Large intestine (tissue), 3 donors: ENCODE measurements around the gene DPP6. TPM values are rescaled to one million over a fixed set of nuclear protein-coding genes. Genes with fewer than 3 reads are reported as not detected.

Experiments
- DNase-seq, 2 donors: peaks; one replicate each; pipeline versions ENCODE4 v3.0.0 to v3.0.0-alpha.2; 2013
- H3K27ac ChIP-seq: one replicate; pipeline ENCODE4 v1.5.1; 2013; ENCODE audit warnings: low read length
- H3K27me3 ChIP-seq: 2 replicates; pipeline ENCODE4 v1.6.1; 2013; ENCODE audit warnings: low read length; ENCODE audit not compliant: control insufficient read depth, insufficient read depth
- H3K36me3 ChIP-seq: 2 replicates; pipeline ENCODE4 v1.6.1; 2013; ENCODE audit warnings: low read length; ENCODE audit not compliant: control insufficient read depth, insufficient read depth
- H3K4me1 ChIP-seq: one replicate; pipeline ENCODE4 v1.6.1; 2013; ENCODE audit warnings: low read length; ENCODE audit not compliant: control insufficient read depth, insufficient read depth
- H3K4me3 ChIP-seq: one replicate; pipeline ENCODE4 v1.5.1; 2013; ENCODE audit warnings: low read length
- H3K9me3 ChIP-seq: one replicate; pipeline ENCODE4 v1.6.1; 2013; ENCODE audit warnings: mild to moderate bottlenecking, low read depth, low read length, moderate library complexity; ENCODE audit not compliant: control insufficient read depth
- WGBS: methylation state at CpG from one replicate; pipeline ENCODE4 v1.1.5; 2013; ENCODE audit warnings: low lambda C conversion rate; ENCODE audit not compliant: insufficient coverage; 5-methylcytosine and 5-hydroxymethylcytosine counted together
- polyA plus RNA-seq: library from polyadenylated mRNA; unstranded; fragments of 120-200 nt; gene quantifications from one replicate; pipeline ENCODE4 v1.2.1, GENCODE V29; 2013

DPP6 gene
- polyA plus RNA-seq, 1 donor = 7.8 TPM

DNA sequence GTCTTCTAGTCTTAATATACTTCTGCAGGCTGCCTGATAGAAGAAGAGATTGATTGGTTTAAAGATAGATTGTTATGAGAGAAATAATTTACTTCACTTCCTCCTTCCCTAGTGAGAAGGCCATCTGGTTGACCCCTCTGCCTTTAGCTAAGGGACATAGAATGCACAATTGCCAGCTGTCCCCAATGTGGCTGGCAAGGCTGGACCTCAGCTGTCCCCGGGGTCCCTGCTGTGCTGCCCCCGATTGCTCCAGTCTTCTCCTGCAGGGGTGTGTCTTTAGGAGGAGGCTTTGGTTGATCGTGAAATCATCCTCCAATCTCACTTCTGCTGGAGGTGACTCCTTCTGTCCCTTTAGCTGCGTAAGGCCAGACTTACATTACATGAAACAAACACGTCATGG is 388.5 kb downstream of the DPP6 start:
- Histone ChIP-seq H3K9me3 (no peaks in the 10 kb centered on the region), H3K27ac (no peak overlapping the region), H3K36me3 (no peaks in the 10 kb centered on the region), H3K4me1 (no peaks in the 10 kb centered on the region), H3K4me3 (no peak overlapping the region), H3K27me3 (no peaks in the 10 kb centered on the region)
- no CpG with 5 or more reads among the region's 5 CpGs for WGBS
- DNase-seq = no peak

DNA sequence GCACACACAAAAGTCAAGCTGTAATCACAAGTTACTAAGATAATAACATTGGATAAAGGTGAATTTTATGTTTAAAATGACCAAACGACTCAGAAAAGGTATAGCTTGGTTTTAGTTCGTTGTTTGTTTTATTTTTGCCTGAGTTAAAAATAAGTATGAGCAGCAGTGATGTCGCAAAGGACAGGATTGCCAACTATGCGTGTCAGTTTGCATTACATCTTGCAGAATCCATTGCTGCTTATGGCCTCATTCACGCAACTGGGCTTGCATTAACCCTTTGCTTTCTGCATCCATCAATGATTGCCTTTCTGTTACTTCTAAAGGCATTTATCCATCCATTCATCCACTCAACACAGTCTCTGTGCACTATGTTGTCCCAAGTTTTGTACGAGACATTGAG is 389.6 kb downstream of the DPP6 start:
- no peaks in the 10 kb centered on the region for H3K4me1 ChIP-seq
- no peak for DNase-seq
- no peak overlapping the region for H3K27ac ChIP-seq
- no CpG with 5 or more reads among the region's 6 CpGs for WGBS
- H3K4me3 ChIP-seq = no peak overlapping the region
- H3K9me3 ChIP-seq = no peaks in the 10 kb centered on the region
- no peaks in the 10 kb centered on the region for H3K27me3 ChIP-seq
- no peaks in the 10 kb centered on the region for H3K36me3 ChIP-seq

DNA sequence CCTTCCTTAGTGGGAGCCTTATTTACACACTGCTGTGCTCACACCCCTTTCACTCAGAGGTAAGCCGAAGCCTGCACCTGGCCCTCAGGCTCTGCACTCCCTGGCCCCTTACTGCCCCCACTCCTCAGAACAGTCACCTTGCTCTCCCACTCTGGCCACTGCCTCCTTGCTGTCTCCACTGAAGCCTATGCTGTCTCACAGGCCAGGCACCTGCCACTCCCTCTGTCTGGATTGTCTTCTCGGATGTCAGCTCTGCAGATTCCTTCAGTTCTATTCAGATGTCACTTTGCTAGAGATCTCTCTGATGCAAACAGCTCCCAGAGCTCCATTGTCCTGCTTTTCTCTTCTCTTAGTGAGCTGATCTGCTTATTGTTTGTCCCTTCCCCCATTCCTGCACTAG is 390.7 kb downstream of the DPP6 start:
- H3K4me1 ChIP-seq = no peaks in the 10 kb centered on the region
- WGBS = 20% methylated on average over 1 of the region's 2 CpGs

DNA sequence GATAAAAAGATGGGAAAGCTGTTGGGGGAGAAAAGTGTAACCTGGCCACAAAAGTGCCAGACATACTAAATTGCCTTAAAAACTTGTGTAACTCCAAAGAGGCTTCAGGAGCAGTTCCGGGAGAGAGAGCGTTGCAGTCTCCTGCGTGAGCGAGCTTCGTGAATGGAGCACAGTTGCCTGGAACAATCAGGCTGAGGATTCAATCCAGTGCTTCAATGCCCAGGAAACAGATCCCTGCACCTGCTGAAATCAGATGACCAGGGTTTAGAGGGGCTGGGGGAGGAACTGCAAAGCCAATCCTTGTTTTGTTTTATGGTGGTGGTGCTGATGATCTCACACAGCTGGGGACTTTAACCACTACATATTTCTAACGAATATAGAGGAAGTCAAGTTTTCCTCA is 398.3 kb downstream of the DPP6 start:
- no peak for DNase-seq
- Histone ChIP-seq H3K4me3 (no peak overlapping the region), H3K4me1 (no peaks in the 10 kb centered on the region), H3K27me3 (no peaks in the 10 kb centered on the region), H3K27ac (no peak overlapping the region), H3K9me3 (no peaks in the 10 kb centered on the region), H3K36me3 (no peaks in the 10 kb centered on the region)
- WGBS = 67% methylated on average over 1 of the region's 6 CpGs

More for the DNA sequence above, 390.7 kb downstream of the DPP6 start:
- DNase-seq = no peak
- Histone ChIP-seq H3K36me3 (no peaks in the 10 kb centered on the region), H3K27ac (no peak overlapping the region), H3K4me3 (no peak overlapping the region), H3K27me3 (no peaks in the 10 kb centered on the region), H3K9me3 (no peaks in the 10 kb centered on the region)

DNA sequence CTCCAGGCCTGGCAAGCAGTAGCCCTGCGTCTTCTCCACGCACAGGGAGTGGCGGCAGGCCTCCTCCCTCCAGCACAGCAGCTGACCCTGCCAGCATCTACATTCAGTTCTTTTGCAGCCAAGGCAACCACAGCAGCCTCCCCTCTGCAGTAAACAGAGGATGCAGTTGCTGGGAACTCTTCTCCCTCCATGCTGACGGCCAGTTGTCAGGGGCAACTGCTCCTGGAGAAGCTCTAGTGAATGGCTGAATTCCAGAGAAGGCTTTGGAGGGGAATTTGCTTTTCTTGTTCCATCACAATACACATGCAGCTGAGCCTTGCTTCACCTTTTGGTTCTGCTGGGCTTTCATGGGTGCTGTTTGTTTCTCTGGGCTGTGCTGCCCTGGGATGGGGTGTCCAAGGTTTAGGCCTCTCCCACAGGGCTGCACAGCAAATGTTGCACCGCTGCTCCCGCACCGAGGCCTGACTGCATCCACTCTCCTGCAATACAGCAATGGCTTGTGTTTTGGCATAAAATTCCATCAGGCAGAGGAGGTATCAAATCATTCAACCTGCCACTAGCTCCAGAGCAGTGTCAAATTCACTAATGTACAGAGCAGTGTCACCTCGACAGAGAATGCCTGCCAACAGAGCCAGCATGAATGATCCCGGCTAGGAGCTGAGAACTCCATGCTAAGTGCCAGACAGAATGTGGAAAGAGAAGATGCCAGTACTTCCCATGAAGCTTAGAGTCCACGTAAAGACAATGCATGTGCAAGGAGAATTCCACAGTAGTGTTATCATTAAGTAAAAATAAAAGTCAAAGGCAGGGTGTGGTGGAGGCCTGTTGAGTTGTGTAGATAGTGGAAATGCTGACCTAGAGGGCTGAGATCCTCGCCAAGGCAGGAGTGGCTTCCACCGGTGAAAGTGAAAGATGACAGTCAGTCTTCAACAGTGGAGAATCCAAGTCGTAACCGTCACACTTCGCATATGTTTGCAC is 399.6 kb downstream of the DPP6 start:
- DNase-seq = peak in 1 of 2 donors; percentile 3
- H3K36me3 ChIP-seq = no peaks in the 10 kb centered on the region
- 92% methylated on average over 2 of the region's 15 CpGs for WGBS
- H3K27me3 ChIP-seq = no peaks in the 10 kb centered on the region
- H3K9me3 ChIP-seq = no peaks in the 10 kb centered on the region
- no peak overlapping the region for H3K27ac ChIP-seq
- no peaks in the 10 kb centered on the region for H3K4me1 ChIP-seq
- no peak overlapping the region for H3K4me3 ChIP-seq

DNA sequence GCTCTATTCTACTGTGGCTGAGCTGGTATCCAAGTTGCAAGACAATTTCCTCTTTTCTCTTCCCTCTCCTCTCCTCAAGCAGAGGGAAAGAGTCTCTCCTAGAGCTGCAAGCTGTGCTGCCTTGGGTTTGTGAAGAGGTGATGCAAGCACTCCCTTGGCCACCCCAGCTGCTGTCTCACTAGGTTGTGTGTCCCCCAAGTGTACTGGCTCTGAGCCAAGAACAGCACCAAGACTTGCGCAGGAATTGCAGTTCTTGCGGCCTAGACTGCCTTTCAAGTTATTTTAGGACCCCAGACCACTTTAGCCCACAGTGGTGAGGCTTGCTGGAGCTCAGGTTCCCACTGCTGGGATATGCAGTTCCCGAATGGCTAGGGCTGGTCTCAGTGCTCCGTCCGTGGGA is 411.6 kb downstream of the DPP6 start:
- Histone ChIP-seq H3K36me3 (no peaks in the 10 kb centered on the region), H3K4me3 (no peak overlapping the region), H3K27ac (no peak overlapping the region), H3K27me3 (no peaks in the 10 kb centered on the region), H3K4me1 (no peaks in the 10 kb centered on the region), H3K9me3 (no peaks in the 10 kb centered on the region)
- no peak for DNase-seq
- WGBS = 80% methylated on average over 1 of the region's 5 CpGs

DNA sequence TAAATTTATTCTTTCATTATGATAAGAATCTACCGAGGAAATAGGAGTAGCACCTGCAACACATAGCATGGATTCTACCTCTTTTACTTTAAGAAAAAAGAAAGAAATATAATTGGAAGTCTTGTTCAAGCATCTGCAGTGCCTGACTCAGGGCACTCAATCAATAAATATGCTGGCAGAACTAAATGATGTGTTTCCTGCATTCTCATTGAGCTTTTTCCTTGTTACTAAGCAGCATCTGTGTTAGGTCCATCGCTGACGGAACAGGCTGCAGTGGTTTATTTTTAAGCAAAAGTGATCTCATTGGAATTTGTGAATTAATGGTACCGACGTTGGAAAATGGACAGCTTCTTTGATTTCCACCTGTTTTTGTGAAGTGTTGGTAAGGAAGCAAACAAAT is 417.5 kb downstream of the DPP6 start:
- no peak overlapping the region for H3K4me3 ChIP-seq
- H3K4me1 ChIP-seq = no peaks in the 10 kb centered on the region
- WGBS = 88% methylated on average over 1 of the region's 5 CpGs
- H3K9me3 ChIP-seq = no peaks in the 10 kb centered on the region
- no peak for DNase-seq
- no peak overlapping the region for H3K27ac ChIP-seq
- H3K27me3 ChIP-seq = no peaks in the 10 kb centered on the region
- H3K36me3 ChIP-seq = no peaks in the 10 kb centered on the region

DNA sequence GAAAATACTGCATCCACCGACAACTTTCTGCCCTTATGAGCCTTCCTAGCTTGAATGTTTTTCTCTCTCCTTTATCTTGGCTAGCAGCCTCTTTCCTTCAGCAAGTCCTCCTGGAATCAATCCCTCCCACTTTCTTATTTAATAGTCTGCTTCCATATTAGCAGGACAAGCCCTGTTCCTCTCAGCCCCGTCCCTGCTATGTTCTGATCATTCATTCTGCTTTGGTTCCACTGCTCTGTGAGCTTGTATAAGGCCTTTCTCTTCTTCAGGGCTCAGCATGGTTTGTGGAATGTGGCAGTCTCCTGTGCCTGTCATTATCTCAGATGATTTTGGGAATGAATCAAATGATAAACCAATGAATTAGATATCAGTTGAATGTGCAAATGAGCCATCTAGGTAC is 420.1 kb downstream of the DPP6 start:
- H3K4me1 ChIP-seq = no peaks in the 10 kb centered on the region
- H3K27me3 ChIP-seq = no peaks in the 10 kb centered on the region
- H3K27ac ChIP-seq = no peak overlapping the region
- no peak overlapping the region for H3K4me3 ChIP-seq
- H3K36me3 ChIP-seq = no peaks in the 10 kb centered on the region
- WGBS = no CpG with 5 or more reads among the region's 2 CpGs
- no peak for DNase-seq
- no peaks in the 10 kb centered on the region for H3K9me3 ChIP-seq

DNA sequence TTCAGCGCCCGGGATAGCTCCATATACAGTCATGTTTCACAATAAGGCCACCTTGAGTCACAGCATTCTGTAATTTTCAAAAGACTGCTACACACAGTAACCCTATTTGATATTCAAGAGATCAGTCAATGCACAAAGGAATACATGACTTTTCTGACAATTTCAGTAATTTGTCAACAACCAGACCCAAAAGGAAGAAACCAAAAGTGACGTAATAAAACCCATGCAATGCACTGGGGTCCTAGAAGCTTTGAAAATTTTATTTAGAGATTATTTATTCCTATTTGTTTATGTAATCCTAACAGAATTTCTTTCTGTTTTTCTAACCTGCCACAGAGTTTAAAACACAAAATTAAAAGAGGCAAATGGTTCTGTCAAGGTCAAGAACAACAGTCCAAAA is 421.2 kb downstream of the DPP6 start:
- Histone ChIP-seq H3K4me1 (no peaks in the 10 kb centered on the region), H3K4me3 (no peak overlapping the region), H3K27ac (no peak overlapping the region), H3K36me3 (no peaks in the 10 kb centered on the region), H3K27me3 (no peaks in the 10 kb centered on the region), H3K9me3 (no peaks in the 10 kb centered on the region)
- DNase-seq = no peak
- WGBS = no CpG with 5 or more reads among the region's 3 CpGs

DNA sequence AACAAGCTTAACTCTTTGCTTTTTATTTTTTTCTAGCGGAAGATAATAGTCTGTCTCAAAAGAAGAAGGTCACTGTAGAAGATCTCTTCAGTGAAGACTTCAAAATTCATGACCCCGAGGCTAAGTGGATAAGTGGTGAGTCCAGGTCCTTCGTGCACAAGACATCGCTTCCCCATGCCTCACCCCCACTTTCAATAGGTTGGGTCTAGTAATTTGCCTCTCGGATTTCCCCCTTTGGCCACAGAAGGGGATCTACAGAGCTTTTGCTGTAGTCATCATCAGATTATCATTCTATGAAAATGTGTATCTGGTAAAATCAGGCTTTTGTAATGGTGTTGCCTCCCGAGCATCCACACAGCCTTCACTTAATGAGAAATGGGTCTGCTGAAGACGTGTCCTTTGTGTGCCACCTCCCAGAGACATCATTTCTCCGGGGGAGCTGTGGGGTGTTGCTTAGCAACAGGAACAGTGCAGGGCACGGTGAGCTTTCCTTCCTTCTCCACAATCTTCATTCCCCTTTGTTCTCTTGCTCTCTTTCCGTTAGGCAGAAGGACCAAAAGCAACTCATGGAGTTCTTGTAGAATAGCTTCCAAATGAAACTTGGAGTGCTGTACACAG is 422.8 kb downstream of the DPP6 start:
- Histone ChIP-seq H3K9me3 (no peaks in the 10 kb centered on the region), H3K4me1 (no peaks in the 10 kb centered on the region), H3K4me3 (no peak overlapping the region), H3K36me3 (no peaks in the 10 kb centered on the region), H3K27me3 (no peaks in the 10 kb centered on the region), H3K27ac (no peak overlapping the region)
- no peak for DNase-seq
- WGBS = 100% methylated on average over 1 of the region's 10 CpGs
